Ovary (tissue), 3 donors: ENCODE data around the gene RACGAP1.

Experiments
- EP300 ChIP-seq: sonication (generic); formaldehyde crosslinking; IDR thresholded peaks from one replicate; pipeline ENCODE4 v1.6.1; 2017; ENCODE audit warnings: antibody characterized with exemption
- POLR2A ChIP-seq: fragments of 450-650 bp; IDR thresholded peaks from one replicate; pipeline ENCODE4 v1.6.1; 2017; ENCODE audit warnings: antibody characterized with exemption, mild to moderate bottlenecking, moderate library complexity
- TF ChIP-seq, protein P1 (sequence below), 3 donors: fragments of 450-650 bp in 2 of 3; fragments of 200-600 bp in 1 of 3; IDR thresholded peaks; one replicate each; pipeline versions ENCODE4 v1.5.1 to v1.8.0; 2016 to 2022; ENCODE audit warnings: antibody characterized with exemption in 3 of 3, mild to moderate bottlenecking in 1 of 3
- donor health status: DM: no; HTN: no; CAD: no.

DNA sequence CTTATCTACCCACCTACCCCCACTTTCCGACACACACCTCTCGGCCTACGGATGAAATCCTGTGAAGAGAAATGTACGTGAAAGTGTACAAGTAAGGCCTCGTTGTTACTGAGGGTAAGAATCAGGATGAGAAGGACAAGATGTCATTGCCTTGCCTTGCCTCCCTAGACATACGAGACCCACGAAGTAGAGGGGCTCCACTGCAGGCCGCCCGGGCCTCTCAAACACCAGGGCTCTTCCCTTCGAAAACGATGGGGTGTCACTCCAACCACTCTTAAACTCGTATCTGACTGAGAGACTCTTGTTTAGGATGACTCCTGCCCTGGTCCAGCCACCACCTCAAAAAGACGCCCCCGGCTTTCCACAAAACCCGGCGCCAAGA, 498 bp downstream of the RACGAP1 start:
- TF ChIP-seq, protein P1, sequence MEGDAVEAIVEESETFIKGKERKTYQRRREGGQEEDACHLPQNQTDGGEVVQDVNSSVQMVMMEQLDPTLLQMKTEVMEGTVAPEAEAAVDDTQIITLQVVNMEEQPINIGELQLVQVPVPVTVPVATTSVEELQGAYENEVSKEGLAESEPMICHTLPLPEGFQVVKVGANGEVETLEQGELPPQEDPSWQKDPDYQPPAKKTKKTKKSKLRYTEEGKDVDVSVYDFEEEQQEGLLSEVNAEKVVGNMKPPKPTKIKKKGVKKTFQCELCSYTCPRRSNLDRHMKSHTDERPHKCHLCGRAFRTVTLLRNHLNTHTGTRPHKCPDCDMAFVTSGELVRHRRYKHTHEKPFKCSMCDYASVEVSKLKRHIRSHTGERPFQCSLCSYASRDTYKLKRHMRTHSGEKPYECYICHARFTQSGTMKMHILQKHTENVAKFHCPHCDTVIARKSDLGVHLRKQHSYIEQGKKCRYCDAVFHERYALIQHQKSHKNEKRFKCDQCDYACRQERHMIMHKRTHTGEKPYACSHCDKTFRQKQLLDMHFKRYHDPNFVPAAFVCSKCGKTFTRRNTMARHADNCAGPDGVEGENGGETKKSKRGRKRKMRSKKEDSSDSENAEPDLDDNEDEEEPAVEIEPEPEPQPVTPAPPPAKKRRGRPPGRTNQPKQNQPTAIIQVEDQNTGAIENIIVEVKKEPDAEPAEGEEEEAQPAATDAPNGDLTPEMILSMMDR (IDR thresholded peaks at IDR 0.05), result no peak
- TF ChIP-seq POLR2A, result no peak
- TF ChIP-seq EP300, result no peak
